ENCODE results near the gene PAGR1. TPM values are rescaled to one million over a fixed set of nuclear protein-coding genes. Genes with fewer than 3 reads are reported as not detected.
A peak's percentile ranks its signal among the peaks of the same experiment; 100 is the strongest.

PAGR1 gene
- total and polyA plus RNA-seq, 2 of the 13 experiments (the other 11 are each of a cell fraction or from before 2014, with no cell fraction given) = 9.8 to 66.4 TPM

GRCh38 chr16:29805232-29806098 is 10.5 kb upstream of the PAGR1 start (continued):
- no peak; the same call in 1 of the 2 replicates for TF ChIP-seq RARG (CRISPR knock-in tag; IDR thresholded peaks at IDR 0.05; ENCODE audit: low read depth)
- peak; percentile 99 for TF ChIP-seq ZGPAT (CRISPR knock-in tag; IDR thresholded peaks at IDR 0.05)
- peak; percentile 92; the same call in 1 of the 2 replicates for TF ChIP-seq MIER3 (CRISPR knock-in tag; IDR thresholded peaks at IDR 0.05; ENCODE audit: borderline replicate concordance)
- peak; percentile 71; the same call in 1 of the 2 replicates for TF ChIP-seq SNAPC4 (CRISPR knock-in tag; IDR thresholded peaks at IDR 0.05)
- TF ChIP-seq ZNF276 (CRISPR knock-in tag; IDR thresholded peaks at IDR 0.05; ENCODE audit: low read depth) = peak; percentile 36; the same call in 1 of the 2 replicates
- TF ChIP-seq REPIN1 (CRISPR knock-in tag; IDR thresholded peaks at IDR 0.05; ENCODE audit: borderline replicate concordance, low read depth) = peak; percentile 99
- peak; percentile 77; the same call in 1 of the 2 replicates for TF ChIP-seq WIZ (CRISPR knock-in tag; IDR thresholded peaks at IDR 0.05)
- TF ChIP-seq ZFP1 (CRISPR knock-in tag; IDR thresholded peaks at IDR 0.05) = peak; percentile 82; the same call in 1 of the 2 replicates
- no peak for TF ChIP-seq NONO (IDR thresholded peaks at IDR 0.05)
- peak; percentile 100 for TF ChIP-seq NONO (CRISPR knock-in tag; conservative IDR thresholded peaks at IDR 0.05)
- TF ChIP-seq CCAR2 (optimal IDR thresholded peaks at IDR 0.05; ENCODE audit: low read depth, low read length) = peak; percentile 94
- TF ChIP-seq ZNF124 (CRISPR knock-in tag; IDR thresholded peaks at IDR 0.05) = peak; percentile 89
- no peak for TF ChIP-seq HMGA1 (CRISPR knock-in tag; conservative IDR thresholded peaks at IDR 0.05)
- 0 out of 2 replicates have a peak, but pooled peaks have one; percentile 63 for TF ChIP-seq ZNF678 (CRISPR knock-in tag; IDR thresholded peaks at IDR 0.05)
- no peak for TF ChIP-seq TRIM24 (CRISPR knock-in tag; IDR thresholded peaks at IDR 0.05)
- TF ChIP-seq ZNF275 (CRISPR knock-in tag; IDR thresholded peaks at IDR 0.05; ENCODE audit: borderline replicate concordance) = 0 out of 2 replicates have a peak, but pooled peaks have one; percentile 86
- no peak for TF ChIP-seq TRIM22 (IDR thresholded peaks at IDR 0.05)

Data from HepG2 (cell line).